Measurements from ENCODE around the gene MAP3K2.

Gene MAP3K2

GRCh38 chr2:127326289-127326945, 61.4 kb downstream of the MAP3K2 start:
- TF ChIP-seq CTCF (IDR thresholded peaks at IDR 0.05) (no peak), ZFX (IDR thresholded peaks at IDR 0.05; ENCODE audit: borderline replicate concordance) (no peak)
- H3K27ac ChIP-seq = no peak overlapping the region

GRCh38 chr2:127324635-127325034, 63.1 kb downstream of the MAP3K2 start:
- TF ChIP-seq CTCF (IDR thresholded peaks at IDR 0.05) (peak; percentile 32), ZFX (IDR thresholded peaks at IDR 0.05; ENCODE audit: borderline replicate concordance) (no peak)
- no peak overlapping the region for H3K27ac ChIP-seq

DNA sequence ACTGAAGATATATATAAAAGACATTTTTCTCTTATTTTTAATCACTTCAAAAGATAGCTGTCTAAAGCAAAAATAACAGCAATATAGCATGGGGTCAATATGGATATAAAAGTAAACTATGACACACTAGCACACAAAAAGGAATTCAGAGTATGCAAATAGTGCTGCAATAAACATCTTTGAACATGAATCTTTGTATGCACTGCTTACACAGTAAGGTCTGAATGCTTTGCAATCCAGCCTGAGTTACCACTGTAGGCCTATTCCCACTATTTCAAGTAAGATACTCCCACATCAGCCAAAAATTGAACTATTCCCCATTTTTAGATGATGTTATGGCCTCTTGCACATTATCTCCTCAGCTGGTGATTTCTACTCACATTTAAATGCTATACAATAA, 66.5 kb downstream of the MAP3K2 start:
- no peak overlapping the region for H3K27ac ChIP-seq
- TF ChIP-seq ZFX (IDR thresholded peaks at IDR 0.05; ENCODE audit: borderline replicate concordance) = no peak
- no peak for TF ChIP-seq CTCF (IDR thresholded peaks at IDR 0.05)

- no peak overlapping the region for H3K27ac ChIP-seq
- TF ChIP-seq ZFX (IDR thresholded peaks at IDR 0.05; ENCODE audit: borderline replicate concordance) (no peak), CTCF (IDR thresholded peaks at IDR 0.05) (no peak)
Measured at GRCh38 chr2:127320586-127321275, 67.0 kb downstream of the MAP3K2 start.

DNA sequence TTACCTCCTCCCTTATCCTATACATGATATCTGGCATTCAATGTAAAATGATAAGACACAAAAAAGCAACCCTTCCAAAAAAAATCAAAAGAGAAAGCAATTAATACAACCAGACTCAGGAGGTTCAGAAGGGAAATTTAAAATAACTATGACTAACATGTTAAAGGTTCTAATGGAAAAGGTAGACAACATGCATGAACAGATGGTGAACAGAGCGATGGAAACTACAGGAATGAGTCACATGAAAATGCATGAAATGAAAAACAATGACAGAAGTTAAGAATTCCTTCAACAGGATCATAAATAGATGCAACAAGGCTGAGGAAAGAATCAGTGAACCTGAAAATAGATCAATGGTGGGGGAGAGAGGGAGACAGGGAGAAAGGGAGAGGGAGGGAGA, 67.7 kb downstream of the MAP3K2 start:
- H3K27ac ChIP-seq = no peak overlapping the region
- TF ChIP-seq CTCF (IDR thresholded peaks at IDR 0.05) = no peak
- TF ChIP-seq ZFX (IDR thresholded peaks at IDR 0.05; ENCODE audit: borderline replicate concordance) = no peak

DNA sequence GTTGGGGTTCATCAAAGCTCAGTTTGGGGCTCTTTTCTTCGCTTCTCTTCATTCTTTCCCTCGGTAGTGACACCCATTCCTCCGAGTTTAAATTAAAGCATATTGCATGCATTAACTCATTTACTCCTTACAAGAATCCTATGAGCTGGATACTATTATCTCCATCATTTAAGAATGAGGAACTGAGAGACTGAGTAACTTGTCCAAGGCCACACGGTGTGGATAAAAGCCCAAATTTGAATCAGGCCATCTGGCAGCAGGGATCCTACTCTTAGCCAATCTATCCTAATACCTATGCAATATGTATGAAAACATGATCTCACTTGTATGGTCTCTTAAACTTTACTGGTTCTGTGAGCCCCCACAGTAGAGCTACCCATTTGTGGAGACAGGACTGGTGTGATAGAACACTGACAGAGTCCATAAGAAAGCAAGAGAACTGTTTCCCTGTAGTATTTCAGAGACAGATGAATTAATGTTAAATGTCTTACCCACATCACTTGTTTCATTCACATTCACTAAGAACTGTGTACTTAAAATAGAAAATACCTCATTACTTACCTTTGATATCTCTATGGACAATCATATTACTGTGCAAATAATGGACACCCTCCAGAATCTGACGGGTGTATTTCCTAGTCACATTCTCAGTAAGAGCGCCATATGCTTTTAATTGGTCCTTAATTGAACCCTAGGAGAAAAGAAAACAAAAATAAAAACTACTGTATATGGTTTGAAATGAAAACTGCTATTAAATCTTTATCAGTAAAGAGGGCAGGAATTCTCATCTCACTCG, 73.4 kb downstream of the MAP3K2 start:
- no peak for TF ChIP-seq CTCF (IDR thresholded peaks at IDR 0.05)
- no peak for TF ChIP-seq ZFX (IDR thresholded peaks at IDR 0.05; ENCODE audit: borderline replicate concordance)
- peak overlapping the region; percentile 18; the same call in 1 of the 2 replicates for H3K27ac ChIP-seq

All from 22Rv1 (cell line).